ENCODE measurements around the gene PDAP1.
"Not testable (repeated sequence)": the region's sequence is repeated elsewhere in the genome, so short reads cannot be mapped to it uniquely, and the experiment has no call there.

PDAP1 gene

DNA sequence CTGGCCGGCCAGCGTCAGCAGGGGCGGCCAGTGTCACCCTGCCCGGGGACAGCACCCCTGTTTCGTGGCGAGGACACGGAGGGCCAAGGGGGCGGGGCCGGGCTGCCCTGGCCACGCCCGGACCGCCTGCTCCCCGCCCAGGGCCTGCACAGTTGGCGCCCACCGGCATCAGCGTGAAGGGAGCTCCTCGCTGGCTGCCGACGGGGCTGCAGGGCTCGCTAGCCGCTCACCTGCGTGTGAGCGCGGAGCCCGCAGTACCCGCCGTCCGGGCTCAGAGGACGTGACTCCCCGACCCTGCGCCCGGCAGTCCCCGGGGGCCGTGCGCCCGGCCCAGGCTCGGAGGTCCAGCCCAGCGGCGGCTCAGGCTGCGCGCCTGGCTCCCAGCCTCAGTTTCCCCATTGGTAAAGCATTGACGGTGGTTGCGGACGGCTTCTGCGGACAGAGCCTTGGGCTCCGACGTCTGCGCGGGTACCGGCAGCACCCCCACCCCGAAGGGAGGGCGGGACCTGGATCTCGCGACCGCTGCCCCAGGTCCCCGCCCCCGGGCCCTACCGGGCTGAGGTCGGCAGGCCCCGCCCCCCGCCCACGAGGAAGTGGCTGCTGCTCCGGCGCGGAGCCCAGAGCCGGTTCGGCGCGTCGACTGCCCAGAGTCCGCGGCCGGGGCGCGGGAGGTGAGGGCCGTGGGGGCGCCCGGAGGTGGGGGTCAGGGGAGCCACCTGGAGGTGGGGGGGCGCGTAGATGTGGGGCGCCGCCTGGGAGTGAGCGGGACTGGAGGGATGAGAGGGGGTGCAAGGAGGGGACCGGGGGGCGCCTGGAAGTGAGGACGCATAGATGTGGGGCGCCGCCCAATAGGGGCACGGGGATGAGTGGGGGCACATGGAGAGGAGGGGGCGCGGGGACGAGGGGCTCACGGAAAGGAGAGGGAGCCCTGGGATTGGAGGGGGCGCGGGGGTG lies 34.0 kb downstream of the PDAP1 start, which contains the start of gene ARPC1B:
ARPC1B (plus strand) TSS at position 620 of the 954 bp plus-strand sequence. CDS start 10,985 bp downstream, outside the sequence.
- DNase-seq = peak; percentile 9

DNA sequence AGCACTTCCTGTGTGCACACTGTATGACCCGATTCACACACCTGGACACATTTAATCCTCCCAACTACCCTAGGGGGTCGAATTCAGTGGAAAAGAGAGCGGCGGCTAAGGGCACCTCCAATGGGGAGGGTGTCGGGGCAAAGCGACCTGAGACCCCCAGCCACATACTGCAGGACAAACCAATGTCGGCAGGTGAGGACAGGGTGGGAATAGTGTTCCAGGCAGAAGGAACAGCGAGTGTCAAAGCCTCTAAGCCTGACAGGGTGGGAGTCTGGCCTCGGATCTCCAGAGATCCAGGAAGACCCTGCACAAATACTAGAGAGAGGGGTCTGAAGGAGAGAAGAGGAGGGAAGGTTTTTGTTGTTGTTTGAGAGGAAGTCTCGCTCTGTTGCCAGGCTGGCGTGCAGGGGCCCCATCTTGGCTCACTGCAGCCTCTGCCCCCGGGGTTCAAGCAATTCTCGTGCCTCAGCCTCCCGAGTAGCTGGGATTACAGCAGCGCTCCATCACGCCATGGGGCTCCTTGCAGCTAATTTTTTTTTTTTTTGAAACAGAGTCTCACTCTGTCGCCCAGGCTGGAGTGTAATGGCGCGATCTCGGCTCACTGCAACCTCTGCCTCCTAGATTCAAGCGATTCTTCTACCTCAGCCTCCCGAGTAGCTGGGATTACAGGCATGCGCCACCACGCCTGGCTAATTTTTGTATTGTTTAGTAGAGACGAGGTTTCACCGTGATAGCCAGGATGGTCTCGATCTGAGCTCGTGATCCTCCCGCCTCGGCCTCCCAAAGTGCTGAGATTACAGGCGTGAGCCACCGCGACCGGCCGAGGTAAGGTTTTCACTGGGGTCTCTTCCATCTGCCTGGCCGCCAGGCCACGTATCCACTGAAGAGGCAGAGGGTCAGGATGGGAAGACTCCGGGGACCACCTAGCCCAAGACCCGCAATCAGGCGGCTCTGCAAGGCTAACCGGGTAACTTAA lies 35.0 kb downstream of the PDAP1 start:
- DNase-seq = no peak

- DNase-seq = peak; percentile 78
Observed at GRCh38 chr7:99372275-99373090, 35.9 kb downstream of the PDAP1 start.

- no peak for DNase-seq
Observed at GRCh38 chr7:99371376-99371920, 36.9 kb downstream of the PDAP1 start.

DNA sequence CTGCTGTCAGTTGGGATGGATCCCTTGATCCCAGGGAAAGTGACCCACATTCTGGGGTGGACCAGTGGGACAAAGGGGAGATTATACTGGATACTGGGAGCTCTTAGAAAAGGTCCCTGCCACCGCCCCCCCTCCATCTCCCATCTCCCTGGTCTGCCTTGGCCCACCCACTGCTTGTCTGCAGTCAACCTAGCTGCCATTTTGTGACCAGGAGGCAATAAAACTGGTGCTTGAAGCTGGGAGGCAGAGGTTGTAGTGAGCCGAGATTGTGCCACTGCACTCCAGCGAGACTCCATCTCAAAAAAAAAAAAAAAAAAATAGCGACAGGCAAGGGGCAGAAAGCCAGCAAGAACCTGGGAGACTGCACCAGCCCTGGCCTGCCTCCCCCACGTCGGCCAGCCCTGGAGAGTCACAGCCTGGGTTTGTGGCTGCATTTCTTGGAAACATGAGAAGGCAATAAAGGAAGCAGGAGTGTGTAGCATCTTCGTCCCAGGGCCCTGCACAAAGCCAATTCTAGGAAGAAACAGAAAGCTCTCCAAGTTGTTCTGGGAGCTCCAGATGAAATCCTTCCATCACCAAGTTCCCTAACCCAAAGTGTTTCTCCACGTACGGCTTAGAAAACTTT lies 38.5 kb downstream of the PDAP1 start:
- no peak for DNase-seq

- peak; percentile 24 for DNase-seq
Observed at GRCh38 chr7:99368750-99369389, 39.5 kb downstream of the PDAP1 start.

DNA sequence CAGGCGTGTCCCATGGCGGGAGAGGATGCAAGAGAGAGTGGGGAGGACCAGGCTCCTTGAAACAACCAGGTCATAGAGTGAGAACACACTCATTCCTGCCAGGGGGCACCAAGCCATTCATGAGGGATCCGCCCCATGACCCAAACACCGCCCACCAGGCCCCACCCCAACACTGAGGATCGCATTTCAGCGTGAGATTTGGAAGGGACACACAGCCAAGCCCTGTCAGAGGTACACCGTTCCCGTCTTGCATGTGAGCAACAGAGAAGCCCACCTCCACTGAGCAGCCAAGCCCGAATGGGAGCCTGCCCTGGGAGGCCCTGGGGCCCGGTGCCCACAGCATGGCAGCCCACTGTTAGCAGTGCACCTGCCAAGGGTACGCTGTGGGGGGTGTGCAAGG lies 41.8 kb downstream of the PDAP1 start:
- DNase-seq = no peak

- DNase-seq = no peak
Observed at GRCh38 chr7:99365318-99366141, 42.9 kb downstream of the PDAP1 start.

DNA sequence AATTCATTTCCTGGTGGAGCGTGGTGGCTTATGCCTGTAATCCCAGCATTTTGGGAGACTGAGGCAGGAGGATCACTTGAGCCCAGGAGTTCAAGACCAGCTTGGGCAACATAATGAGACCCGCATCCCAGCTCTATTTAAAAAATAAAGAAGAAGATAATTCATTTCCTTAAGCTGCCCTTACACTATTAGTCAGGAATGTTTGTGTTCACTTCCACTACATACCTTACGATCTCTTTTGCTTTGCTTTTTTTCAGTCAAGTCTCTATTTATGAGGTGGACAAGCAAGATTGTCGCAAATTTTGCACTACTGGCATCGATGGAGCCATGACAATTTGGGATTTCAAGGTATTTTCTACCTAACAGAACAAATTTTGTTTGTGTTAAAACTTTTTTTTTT lies 45.1 kb downstream of the PDAP1 start:
- DNase-seq = no peak

GRCh38 chr7:99362801-99363200 lies 45.6 kb downstream of the PDAP1 start:
- DNase-seq = no peak

DNA sequence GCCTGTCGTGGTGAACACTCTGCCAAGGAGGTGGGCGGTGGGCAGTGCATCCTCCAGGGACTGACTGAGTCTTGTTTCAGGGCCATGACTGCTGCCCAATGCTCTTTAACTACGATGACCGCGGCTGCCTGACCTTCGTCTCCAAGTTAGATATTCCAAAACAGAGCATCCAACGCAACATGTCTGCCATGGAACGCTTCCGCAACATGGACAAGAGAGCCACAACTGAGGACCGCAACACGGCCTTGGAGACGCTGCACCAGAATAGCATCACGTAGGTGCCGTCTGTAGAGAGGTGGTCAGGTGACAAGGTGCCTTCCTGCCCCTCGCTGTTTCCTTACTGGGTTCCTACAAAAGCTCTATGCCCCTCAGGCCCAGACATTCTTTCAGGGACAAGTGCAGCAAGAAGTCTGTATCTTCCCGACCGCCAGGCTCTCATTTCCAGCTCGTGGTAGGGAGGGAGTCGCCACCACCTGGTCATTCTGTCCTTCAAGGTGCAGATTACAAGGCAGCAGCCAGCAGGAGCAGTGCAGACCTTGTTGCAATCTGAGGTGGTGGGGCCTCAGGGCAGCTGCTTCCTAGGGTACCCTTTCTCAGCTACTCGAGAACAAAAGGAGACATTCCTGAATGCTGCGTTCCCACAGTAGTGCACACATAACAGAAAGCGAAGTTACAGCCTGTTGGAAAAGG lies 48.8 kb downstream of the PDAP1 start:
- no peak for DNase-seq

- DNase-seq = not testable (repeated sequence)
Observed at GRCh38 chr7:99358521-99358920, 49.9 kb downstream of the PDAP1 start.

- DNase-seq = no peak
Observed at GRCh38 chr7:99357701-99358490, 50.5 kb downstream of the PDAP1 start.

DNA sequence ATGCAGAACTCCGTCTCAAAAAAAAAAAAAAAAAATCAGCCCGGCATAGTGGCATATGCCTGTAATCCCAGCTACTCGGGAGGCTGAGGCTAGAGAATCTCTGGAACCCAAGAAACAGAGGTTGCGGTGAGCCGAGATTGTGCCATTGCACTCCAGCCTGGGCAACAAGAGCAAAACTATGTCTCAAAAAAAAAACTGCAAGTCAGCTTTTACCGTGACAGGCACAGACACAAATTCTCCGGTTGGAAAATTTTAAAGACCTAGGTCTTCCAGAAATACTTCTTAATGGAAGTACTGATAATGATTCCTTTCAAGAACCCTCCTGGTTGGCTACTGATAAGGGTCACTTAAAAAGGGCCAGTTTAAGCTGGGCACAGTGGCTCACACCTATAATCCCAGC lies 53.3 kb downstream of the PDAP1 start:
- no peak for DNase-seq

- no peak for DNase-seq
Observed at GRCh38 chr7:99352247-99352646, 56.1 kb downstream of the PDAP1 start.

- DNase-seq = not testable (repeated sequence)
Observed at GRCh38 chr7:99350641-99351040, 57.8 kb downstream of the PDAP1 start.
